PC-3 (cell line): ENCODE data around the gene OR6C2. TPM values are rescaled to one million over a fixed set of nuclear protein-coding genes. Genes with fewer than 3 reads are reported as not detected.
A peak's percentile ranks its signal among the peaks of the same experiment; 100 is the strongest.

Source experiments
- ATAC-seq: fragments of 200-7000 bp; cut with Tn5 transposase; 2 replicates; pipeline ENCODE4 v1.9.1; 2020; ENCODE audit warnings: mild to moderate bottlenecking, moderate library complexity
- BruUV-seq: library from RNA; stranded (reverse); fragments of 400-500 nt; replicated peaks from 2 replicates; lab custom pipeline; 2021; lab: Mats Ljungman, UMichigan
- CTCF ChIA-PET: fragments of 300-600 bp; sonication (Branson Sonifier 250); formaldehyde crosslinking; loops from one replicate; lab custom pipeline; 2022; ENCODE audit warnings: antibody characterized with exemption; lab: Charles Lee
- POLR2A ChIA-PET: fragments of 300-600 bp; sonication (Branson Sonifier 250); formaldehyde crosslinking; loops from one replicate; lab custom pipeline; 2022; ENCODE audit warnings: antibody characterized with exemption; ENCODE audit not compliant: unreplicated experiment; lab: Charles Lee
- DNase-seq: peaks from one replicate; pipeline ENCODE4 v3.0.0-alpha.2; 2015
- H2AFZ ChIP-seq: fragments of 300-600 bp; sonication (generic); 2 replicates; pipeline ENCODE4 v1.6.0; 2016; ENCODE audit warnings: antibody characterized with exemption, low read length
- H3F3A ChIP-seq: fragments of 300-600 bp; sonication (generic); one replicate; pipeline ENCODE4 v1.6.0; 2017; ENCODE audit warnings: antibody characterized with exemption, low read length, control low read depth, mild to moderate bottlenecking; ENCODE audit not compliant: unreplicated experiment
- H3K27ac ChIP-seq: fragments of 300-600 bp; sonication (generic); 2 replicates; pipeline ENCODE4 v1.5.1; 2016; ENCODE audit warnings: mild to moderate bottlenecking, low read length
- H3K27me3 ChIP-seq: fragments of 300-600 bp; sonication (generic); 2 replicates; pipeline ENCODE4 v1.6.1; 2016; ENCODE audit warnings: low read length, mixed read lengths
- H3K36me3 ChIP-seq: fragments of 300-600 bp; sonication (generic); 2 replicates; pipeline ENCODE4 v1.6.1; 2016; ENCODE audit warnings: low read depth, mixed run types, low read length, mixed read lengths
- H3K4me1 ChIP-seq: fragments of 300-600 bp; sonication (generic); 2 replicates; pipeline ENCODE4 v1.5.1; 2016; ENCODE audit warnings: low read length; ENCODE audit not compliant: insufficient read depth
- H3K4me2 ChIP-seq: fragments of 300-600 bp; sonication (generic); 2 replicates; pipeline ENCODE4 v1.6.0; 2016; ENCODE audit warnings: low read length
- H3K4me3 ChIP-seq: fragments of 300-600 bp; sonication (generic); 2 replicates; pipeline ENCODE4 v1.5.1; 2016; ENCODE audit warnings: mild to moderate bottlenecking, low read length, mixed read lengths
- H3K79me2 ChIP-seq: fragments of 300-600 bp; sonication (generic); 2 replicates; pipeline ENCODE4 v1.6.1; 2017; ENCODE audit warnings: low read length, mixed read lengths
- H3K9ac ChIP-seq: fragments of 300-600 bp; sonication (generic); 2 replicates; pipeline ENCODE4 v1.6.0; 2016; ENCODE audit warnings: mild to moderate bottlenecking, low read length
- H3K9me2 ChIP-seq: fragments of 300-600 bp; sonication (generic); replicated peaks from 2 replicates; pipeline ENCODE4 v1.6.1; 2016; ENCODE audit warnings: mixed run types, low read length, mixed read lengths
- H3K9me3 ChIP-seq: fragments of 300-600 bp; sonication (generic); 2 replicates; pipeline ENCODE4 v1.6.1; 2016; ENCODE audit warnings: low read length, mixed read lengths
- H4K20me1 ChIP-seq: fragments of 300-600 bp; sonication (generic); 2 replicates; pipeline ENCODE4 v1.6.1; 2016; ENCODE audit warnings: low read length, mixed read lengths
- EZH2 ChIP-seq: fragments of 300-600 bp; sonication (generic); IDR thresholded peaks from one replicate; pipeline ENCODE4 v1.6.1; 2017; ENCODE audit warnings: antibody characterized with exemption, mild to moderate bottlenecking, low read length; ENCODE audit not compliant: unreplicated experiment
- EZH2phosphoT487 ChIP-seq: fragments of 300-600 bp; sonication (generic); IDR thresholded peaks from 2 replicates; pipeline ENCODE4 v1.6.1; 2018; ENCODE audit warnings: mild to moderate bottlenecking, antibody characterized with exemption, low read length, borderline replicate concordance
- intact Hi-C: fragments of 100-400 bp; cut with micrococcal nuclease; formaldehyde crosslinking; loops from 2 replicates; pipeline ENCODE4 v1.9.0; 2023
- total RNA-seq: library from RNA; depleted of rRNA; stranded (reverse); fragments of >200 nt; gene quantifications from 2 replicates; pipeline ENCODE4 v1.2.3, GENCODE V29; 2014
- TF ChIP-seq, protein P1 (sequence below): fragments of 300-600 bp; sonication (generic); conservative IDR thresholded peaks from 2 replicates; pipeline ENCODE4 v1.5.1; 2017; ENCODE audit warnings: antibody characterized with exemption, low read depth, mild to moderate bottlenecking, low read length

OR6C2 gene
- total RNA-seq, 1 experiment from 2014 or later, result not detected

- DNase-seq, result no peak
- Histone ChIP-seq H3K27me3 (peaks cover 28% of the 10 kb centered on the region; the same call in 1 of the 2 replicates), H4K20me1 (no peaks in the 10 kb centered on the region), H3K9me2 (no peaks in the 10 kb centered on the region), H3K9me3 (no peaks in the 10 kb centered on the region), H3K4me2 (no peak overlapping the region), H3K36me3 (no peaks in the 10 kb centered on the region), H3F3A (no peaks in the 10 kb centered on the region), H3K79me2 (no peaks in the 10 kb centered on the region), H2AFZ (no peak overlapping the region), H3K9ac (no peak overlapping the region), H3K4me3 (no peak overlapping the region), H3K27ac (no peak overlapping the region), H3K4me1 (peaks cover 16% of the 10 kb centered on the region)
- CTCF ChIA-PET, result no interaction called here
- POLR2A ChIA-PET, result no interaction called here
- no peak for ATAC-seq
- BruUV-seq, result no TSS peak
- TF ChIP-seq EZH2phosphoT487 (no peak), EZH2 (no peak)
- TF ChIP-seq, protein P1, sequence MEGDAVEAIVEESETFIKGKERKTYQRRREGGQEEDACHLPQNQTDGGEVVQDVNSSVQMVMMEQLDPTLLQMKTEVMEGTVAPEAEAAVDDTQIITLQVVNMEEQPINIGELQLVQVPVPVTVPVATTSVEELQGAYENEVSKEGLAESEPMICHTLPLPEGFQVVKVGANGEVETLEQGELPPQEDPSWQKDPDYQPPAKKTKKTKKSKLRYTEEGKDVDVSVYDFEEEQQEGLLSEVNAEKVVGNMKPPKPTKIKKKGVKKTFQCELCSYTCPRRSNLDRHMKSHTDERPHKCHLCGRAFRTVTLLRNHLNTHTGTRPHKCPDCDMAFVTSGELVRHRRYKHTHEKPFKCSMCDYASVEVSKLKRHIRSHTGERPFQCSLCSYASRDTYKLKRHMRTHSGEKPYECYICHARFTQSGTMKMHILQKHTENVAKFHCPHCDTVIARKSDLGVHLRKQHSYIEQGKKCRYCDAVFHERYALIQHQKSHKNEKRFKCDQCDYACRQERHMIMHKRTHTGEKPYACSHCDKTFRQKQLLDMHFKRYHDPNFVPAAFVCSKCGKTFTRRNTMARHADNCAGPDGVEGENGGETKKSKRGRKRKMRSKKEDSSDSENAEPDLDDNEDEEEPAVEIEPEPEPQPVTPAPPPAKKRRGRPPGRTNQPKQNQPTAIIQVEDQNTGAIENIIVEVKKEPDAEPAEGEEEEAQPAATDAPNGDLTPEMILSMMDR, result no peak
- intact Hi-C loops, result no loop called here
Measured at GRCh38 chr12:55467836-55468235, 24.0 kb downstream of the OR6C2 start.

- TF ChIP-seq EZH2 (no peak), EZH2phosphoT487 (no peak)
- TF ChIP-seq, protein P1, result no peak
- Histone ChIP-seq H3K4me1 (peaks cover 16% of the 10 kb centered on the region), H4K20me1 (no peaks in the 10 kb centered on the region), H3K4me3 (no peak overlapping the region), H3K27me3 (peaks cover 28% of the 10 kb centered on the region; the same call in 1 of the 2 replicates), H3K4me2 (no peak overlapping the region), H3K9me2 (no peaks in the 10 kb centered on the region), H3K9ac (no peak overlapping the region), H3K79me2 (no peaks in the 10 kb centered on the region), H2AFZ (no peak overlapping the region), H3K27ac (no peak overlapping the region), H3F3A (no peaks in the 10 kb centered on the region), H3K36me3 (no peaks in the 10 kb centered on the region), H3K9me3 (no peaks in the 10 kb centered on the region)
- DNase-seq, result peak; percentile 0
- intact Hi-C loops, result no loop called here
- no peak for ATAC-seq
- POLR2A ChIA-PET, result no interaction called here
- CTCF ChIA-PET, result no interaction called here
- no TSS peak for BruUV-seq
Measured at GRCh38 chr12:55469291-55469690, 25.4 kb downstream of the OR6C2 start.

GRCh38 chr12:55470088-55470829 is 26.4 kb downstream of the OR6C2 start, which contains the start of gene OR6C70:
TSS of gene OR6C70 (minus strand) at chr12:55470138. CDS start at chr12:55470138, 0 bp downstream.
- Histone ChIP-seq H4K20me1 (no peaks in the 10 kb centered on the region), H3K4me1 (peaks cover 16% of the 10 kb centered on the region), H3K9me2 (no peaks in the 10 kb centered on the region), H3K36me3 (no peaks in the 10 kb centered on the region), H3K9ac (no peak within 1 kb of the TSS), H3K4me3 (peak within 1 kb of the TSS; percentile 25; the same call in 1 of the 2 replicates), H3K9me3 (no peaks in the 10 kb centered on the region), H3K27me3 (peaks cover 28% of the 10 kb centered on the region; the same call in 1 of the 2 replicates), H2AFZ (no peak within 1 kb of the TSS), H3F3A (no peaks in the 10 kb centered on the region), H3K79me2 (no peaks in the 10 kb centered on the region), H3K4me2 (peak within 1 kb of the TSS; percentile 62), H3K27ac (no peak within 1 kb of the TSS)
- intact Hi-C loops, result no loop called here
- DNase-seq (peak; percentile 63), ATAC-seq (no peak)
- TF ChIP-seq EZH2 (no peak), EZH2phosphoT487 (no peak)
- TF ChIP-seq, protein P1, result no peak
- ChIA-PET POLR2A (no interaction called here), CTCF (no interaction called here)
- no TSS peak for BruUV-seq
